WTC11 (cell line): ENCODE data around the gene KRTAP19-6.

Experiments used
- CTCF ChIP-seq: fragments of 200-600 bp; IDR thresholded peaks from 2 replicates; pipeline ENCODE4 v1.8.0; 2022; ENCODE audit warnings: antibody characterized with exemption
- TF ChIP-seq, protein P1 (sequence below): sonication (generic); formaldehyde crosslinking; IDR thresholded peaks from 2 replicates; pipeline ENCODE4 v1.8.1; 2023; ENCODE audit warnings: mild to moderate bottlenecking, missing genetic modification reagents

- TF ChIP-seq, protein P1, sequence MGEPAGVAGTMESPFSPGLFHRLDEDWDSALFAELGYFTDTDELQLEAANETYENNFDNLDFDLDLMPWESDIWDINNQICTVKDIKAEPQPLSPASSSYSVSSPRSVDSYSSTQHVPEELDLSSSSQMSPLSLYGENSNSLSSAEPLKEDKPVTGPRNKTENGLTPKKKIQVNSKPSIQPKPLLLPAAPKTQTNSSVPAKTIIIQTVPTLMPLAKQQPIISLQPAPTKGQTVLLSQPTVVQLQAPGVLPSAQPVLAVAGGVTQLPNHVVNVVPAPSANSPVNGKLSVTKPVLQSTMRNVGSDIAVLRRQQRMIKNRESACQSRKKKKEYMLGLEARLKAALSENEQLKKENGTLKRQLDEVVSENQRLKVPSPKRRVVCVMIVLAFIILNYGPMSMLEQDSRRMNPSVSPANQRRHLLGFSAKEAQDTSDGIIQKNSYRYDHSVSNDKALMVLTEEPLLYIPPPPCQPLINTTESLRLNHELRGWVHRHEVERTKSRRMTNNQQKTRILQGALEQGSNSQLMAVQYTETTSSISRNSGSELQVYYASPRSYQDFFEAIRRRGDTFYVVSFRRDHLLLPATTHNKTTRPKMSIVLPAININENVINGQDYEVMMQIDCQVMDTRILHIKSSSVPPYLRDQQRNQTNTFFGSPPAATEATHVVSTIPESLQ (CRISPR knock-in tag) = no peak
- TF ChIP-seq CTCF = no peak
Observed at GRCh38 chr21:30541764-30542163, at the start of gene KRTAP19-6.
